ENCODE results near the gene SGMS2. TPM values are rescaled to one million over a fixed set of nuclear protein-coding genes. Genes with fewer than 3 reads are reported as not detected.

Gene SGMS2
- total and polyA plus RNA-seq, 2 of the 4 experiments (the other 2 are of a cell fraction): 13.4 to 37.5 TPM

- Histone ChIP-seq H3K9me1 (ENCODE audit: insufficient read depth, low read length) (no peaks in the 10 kb centered on the region), H3K56ac (ENCODE audit: extremely low read depth, insufficient read depth, low read length) (no peak overlapping the region), H3K23ac (ENCODE audit: low read depth, low read length) (no peak overlapping the region), H3K4me1 (ENCODE audit: control insufficient read depth, insufficient read depth, low read length) (no peaks in the 10 kb centered on the region), H4K8ac (ENCODE audit: low read depth in 2 of 2, low read length in 2 of 2) (no peak overlapping the region), H3K4me3 (ENCODE audit: insufficient read depth, low read depth, low read length) (no peak overlapping the region), H3K4ac (ENCODE audit: low read depth, low read length) (no peak overlapping the region), H2BK5ac (ENCODE audit: low read depth, low read length, poor library complexity, severe bottlenecking) (no peak overlapping the region), H3K18ac (ENCODE audit: low read depth, low read length) (no peak overlapping the region), H3K36me3 (ENCODE audit: control insufficient read depth, insufficient read depth, low read length) (no peaks in the 10 kb centered on the region), H2BK15ac (ENCODE audit: low read depth, low read length) (no peak overlapping the region), H4K91ac (ENCODE audit: insufficient read depth, low read depth, low read length) (no peak overlapping the region), H2AK5ac (ENCODE audit: low read depth, low read length) (no peak overlapping the region), H3K27me3 (ENCODE audit: control insufficient read depth, insufficient read depth, low read length) (no peaks in the 10 kb centered on the region), H4K5ac (ENCODE audit: low read depth, low read length) (no peak overlapping the region), H2AK9ac (replicated peaks; ENCODE audit: low read depth, low read length, poor library complexity) (no peak overlapping the region), H3K9ac (ENCODE audit: low read depth, low read length) (no peak overlapping the region), H2AFZ (replicated peaks; ENCODE audit: low read length, poor library complexity) (no peak overlapping the region), H2BK20ac (ENCODE audit: low read depth, low read length) (no peak overlapping the region), H3K4me2 (ENCODE audit: low read depth, low read length) (no peak overlapping the region), H4K20me1 (ENCODE audit: insufficient read depth, low read length) (no peaks in the 10 kb centered on the region), H3K27ac (ENCODE audit: insufficient read depth, low read length) (no peak overlapping the region), H3K14ac (replicated peaks; ENCODE audit: low read depth, low read length) (no peak overlapping the region), H2BK120ac (ENCODE audit: low read depth, low read length) (no peak overlapping the region), H3K79me1 (ENCODE audit: low read depth in 1 of 2, low read length in 2 of 2) (peaks cover 3 to 34% of the 10 kb centered on the region in 2 experiments; a peak in 2 of 4 replicates), H3K9me3 (ENCODE audit: control insufficient read depth, insufficient read depth, low read length) (0 out of 2 replicates have a peak, but pooled peaks cover 4% of the 10 kb centered on the region)
- dilution Hi-C loops (cut with HindIII; ENCODE audit: low sequenced_read_pairs, unreplicated experiment) (no loop called here), intact Hi-C loops (cut with micrococcal nuclease) (no loop called here), in situ Hi-C loops (cut with MboI; ENCODE audit: low sequenced_read_pairs) (no loop called here)
- CTCF ChIA-PET: no interaction called here
- no CpG with 5 or more reads among the region's 1 CpG for WGBS, 2 experiments (ENCODE audit: extremely low coverage in 2 of 2, insufficient read length in 1 of 2)
- POLR2A ChIA-PET (ENCODE audit: unreplicated experiment): no interaction called here
- BruUV-seq (replicated peaks): no TSS peak
- ATAC-seq (ENCODE audit: low read depth) (no peak), DNase-seq (no peak)
- TF ChIP-seq, protein P1, sequence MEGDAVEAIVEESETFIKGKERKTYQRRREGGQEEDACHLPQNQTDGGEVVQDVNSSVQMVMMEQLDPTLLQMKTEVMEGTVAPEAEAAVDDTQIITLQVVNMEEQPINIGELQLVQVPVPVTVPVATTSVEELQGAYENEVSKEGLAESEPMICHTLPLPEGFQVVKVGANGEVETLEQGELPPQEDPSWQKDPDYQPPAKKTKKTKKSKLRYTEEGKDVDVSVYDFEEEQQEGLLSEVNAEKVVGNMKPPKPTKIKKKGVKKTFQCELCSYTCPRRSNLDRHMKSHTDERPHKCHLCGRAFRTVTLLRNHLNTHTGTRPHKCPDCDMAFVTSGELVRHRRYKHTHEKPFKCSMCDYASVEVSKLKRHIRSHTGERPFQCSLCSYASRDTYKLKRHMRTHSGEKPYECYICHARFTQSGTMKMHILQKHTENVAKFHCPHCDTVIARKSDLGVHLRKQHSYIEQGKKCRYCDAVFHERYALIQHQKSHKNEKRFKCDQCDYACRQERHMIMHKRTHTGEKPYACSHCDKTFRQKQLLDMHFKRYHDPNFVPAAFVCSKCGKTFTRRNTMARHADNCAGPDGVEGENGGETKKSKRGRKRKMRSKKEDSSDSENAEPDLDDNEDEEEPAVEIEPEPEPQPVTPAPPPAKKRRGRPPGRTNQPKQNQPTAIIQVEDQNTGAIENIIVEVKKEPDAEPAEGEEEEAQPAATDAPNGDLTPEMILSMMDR (conservative IDR thresholded peaks at IDR 0.05; ENCODE audit: low read depth, low read length): no peak
- TF ChIP-seq, protein P2, sequence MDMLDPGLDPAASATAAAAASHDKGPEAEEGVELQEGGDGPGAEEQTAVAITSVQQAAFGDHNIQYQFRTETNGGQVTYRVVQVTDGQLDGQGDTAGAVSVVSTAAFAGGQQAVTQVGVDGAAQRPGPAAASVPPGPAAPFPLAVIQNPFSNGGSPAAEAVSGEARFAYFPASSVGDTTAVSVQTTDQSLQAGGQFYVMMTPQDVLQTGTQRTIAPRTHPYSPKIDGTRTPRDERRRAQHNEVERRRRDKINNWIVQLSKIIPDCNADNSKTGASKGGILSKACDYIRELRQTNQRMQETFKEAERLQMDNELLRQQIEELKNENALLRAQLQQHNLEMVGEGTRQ (IDR thresholded peaks at IDR 0.05; ENCODE audit: low read depth, low read length): no peak
- TF ChIP-seq, protein P3, sequence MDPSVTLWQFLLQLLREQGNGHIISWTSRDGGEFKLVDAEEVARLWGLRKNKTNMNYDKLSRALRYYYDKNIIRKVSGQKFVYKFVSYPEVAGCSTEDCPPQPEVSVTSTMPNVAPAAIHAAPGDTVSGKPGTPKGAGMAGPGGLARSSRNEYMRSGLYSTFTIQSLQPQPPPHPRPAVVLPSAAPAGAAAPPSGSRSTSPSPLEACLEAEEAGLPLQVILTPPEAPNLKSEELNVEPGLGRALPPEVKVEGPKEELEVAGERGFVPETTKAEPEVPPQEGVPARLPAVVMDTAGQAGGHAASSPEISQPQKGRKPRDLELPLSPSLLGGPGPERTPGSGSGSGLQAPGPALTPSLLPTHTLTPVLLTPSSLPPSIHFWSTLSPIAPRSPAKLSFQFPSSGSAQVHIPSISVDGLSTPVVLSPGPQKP (IDR thresholded peaks at IDR 0.05; ENCODE audit: borderline replicate concordance, low read depth, low read length): no peak
- no peak for TF ChIP-seq CHD1 (IDR thresholded peaks at IDR 0.05; ENCODE audit: low read depth, low read length)
- TF ChIP-seq MXI1 (IDR thresholded peaks at IDR 0.05; ENCODE audit: borderline replicate concordance, low read depth, low read length): no peak
- TF ChIP-seq RCOR1 (IDR thresholded peaks at IDR 0.05; ENCODE audit: insufficient replicate concordance, low read length): no peak
- no peak for TF ChIP-seq RAD21 (IDR thresholded peaks at IDR 0.05; ENCODE audit: low read length)
- no peak for TF ChIP-seq POLR2A (IDR thresholded peaks at IDR 0.05; ENCODE audit: low read depth, low read length)
- TF ChIP-seq NFE2L2 (IDR thresholded peaks at IDR 0.05; ENCODE audit: low read depth, low read length): no peak
- TF ChIP-seq MAFK (IDR thresholded peaks at IDR 0.05; ENCODE audit: low read depth, low read length): no peak
- TF ChIP-seq SMC3 (IDR thresholded peaks at IDR 0.05; ENCODE audit: low read depth, low read length): no peak
Measured at GRCh38 chr4:107834241-107834794, 9.6 kb downstream of the SGMS2 start.
